Transverse colon (tissue), 4 donors: Measurements from ENCODE around the gene DPF3. TPM values are rescaled to one million over a fixed set of nuclear protein-coding genes. Genes with fewer than 3 reads are reported as not detected.

Experiments used
- DNase-seq: peaks from one replicate; pipeline ENCODE4 v3.0.0-alpha.2; 2019
- H3K27ac ChIP-seq, 4 donors: fragments of 200-600 bp; sonication (generic); 2 replicates each; pipeline ENCODE4 v1.5.1; 2016 to 2018; ENCODE audit warnings: inconsistent platforms in 4 of 4
- H3K27me3 ChIP-seq: fragments of 200-600 bp; sonication (generic); 2 replicates; pipeline ENCODE4 v1.5.1; 2017; ENCODE audit warnings: inconsistent platforms
- H3K36me3 ChIP-seq, 4 donors: fragments of 200-600 bp; sonication (generic); 2 replicates each; pipeline ENCODE4 v1.5.1; 2017 to 2019; ENCODE audit warnings: inconsistent platforms in 4 of 4
- H3K4me1 ChIP-seq, 4 donors: fragments of 200-600 bp; sonication (generic); 2 replicates each; pipeline ENCODE4 v1.5.1; 2017 to 2020; ENCODE audit warnings: inconsistent platforms in 4 of 4
- H3K4me3 ChIP-seq, 4 donors: fragments of 200-600 bp; sonication (generic); 1 replicate in 1 of 4; 2 replicates in 3 of 4; pipeline versions ENCODE4 v1.5.1 to v1.6.1; 2017 to 2019; ENCODE audit warnings: inconsistent platforms in 4 of 4
- H3K9me3 ChIP-seq, 2 donors: fragments of 200-600 bp; sonication (generic); 2 replicates each; pipeline ENCODE4 v1.5.1; 2017 to 2019; ENCODE audit warnings: inconsistent platforms in 2 of 2
- CTCF ChIP-seq, 5 experiments: fragments of 200-600 bp in 3 of 5; fragments of 450-650 bp in 2 of 5; sonication (generic) in 3 of 5; IDR thresholded peaks; 1 replicate in 2 of 5; 2 replicates in 3 of 5; pipeline ENCODE4 v1.5.1; 2016 to 2017; ENCODE audit warnings: antibody characterized with exemption in 5 of 5, inconsistent platforms in 3 of 5, mild to moderate bottlenecking in 2 of 5, moderate library complexity in 1 of 5
- EP300 ChIP-seq: sonication (generic); formaldehyde crosslinking; IDR thresholded peaks from one replicate; pipeline ENCODE4 v1.6.1; 2017; ENCODE audit warnings: antibody characterized with exemption, low read depth
- POLR2A ChIP-seq: fragments of 450-650 bp; IDR thresholded peaks from one replicate; pipeline ENCODE4 v1.6.1; 2016; ENCODE audit warnings: antibody characterized with exemption, mild to moderate bottlenecking, moderate library complexity
- POLR2AphosphoS5 ChIP-seq, 3 donors: sonication (generic); formaldehyde crosslinking; IDR thresholded peaks; one replicate each; pipeline ENCODE4 v1.6.1; 2016; ENCODE audit warnings: antibody characterized with exemption in 3 of 3
- WGBS, 2 donors: methylation state at CpG; one replicate each; pipeline ENCODE4 v1.1.5; 2018; ENCODE audit warnings: low coverage in 1 of 2; 5-methylcytosine and 5-hydroxymethylcytosine counted together
- in situ Hi-C, 4 donors: fragments of 200-750 bp; cut with MboI; loops; one replicate each; pipeline versions ENCODE4 v1.15.0 to v1.15.1; 2017; ENCODE audit warnings: low sequenced_read_pairs in 3 of 4, low pct_ligation_motif_present in 1 of 4, low pct_unique_long_range_greater_than_20kb in 1 of 4
- intact Hi-C: fragments of 100-400 bp; cut with DNase I; formaldehyde crosslinking; loops from one replicate; pipeline ENCODE4 v1.15.1; 2023; ENCODE audit warnings: low total_unique reads
- total RNA-seq, 4 donors: library from RNA; depleted of rRNA; stranded (reverse); fragments of >200 nt; gene quantifications; one replicate each; pipeline ENCODE4 v1.1.0, GENCODE V29; 2016

The DPF3 gene
- total RNA-seq, 4 donors from 2014 or later, result 7.1 to 23.5 (median 10.9) TPM

GRCh38 chr14:72613231-72613974, 280.5 kb downstream of the DPF3 start:
- H3K4me1 ChIP-seq, result peaks cover 0 to 11% (median 0%) of the 10 kb centered on the region in 4 donors
- WGBS, 2 donors, result 78 to 100% methylated on average over 3 to 13 of the region's 13 CpGs
- in situ Hi-C loops (no loop called here), intact Hi-C loops (no loop called here)
- no peak for TF ChIP-seq POLR2A
- no peak overlapping the region for H3K4me3 ChIP-seq
- H3K27ac ChIP-seq, result no peak overlapping the region
- no peaks in the 10 kb centered on the region for H3K9me3 ChIP-seq
- H3K27me3 ChIP-seq, result no peaks in the 10 kb centered on the region
- DNase-seq, result peak; percentile 31
- no peaks in the 10 kb centered on the region for H3K36me3 ChIP-seq

- no peaks in the 10 kb centered on the region for H3K27me3 ChIP-seq
- no peaks in the 10 kb centered on the region for H3K9me3 ChIP-seq
- TF ChIP-seq POLR2AphosphoS5 (IDR thresholded peaks at IDR 0.05) (no peak), EP300 (no peak), POLR2A (no peak), CTCF (IDR thresholded peaks at IDR 0.05) (no peak)
- peaks cover 0 to 11% (median 0%) of the 10 kb centered on the region in 4 donors for H3K4me1 ChIP-seq
- DNase-seq, result no peak
- in situ Hi-C loops, result no loop called here
- 92 to 96% methylated on average over 4 of the region's 4 CpGs for WGBS, 2 donors
- intact Hi-C loops, result no loop called here
- H3K4me3 ChIP-seq, result no peak overlapping the region
- no peak overlapping the region for H3K27ac ChIP-seq
- H3K36me3 ChIP-seq, result no peaks in the 10 kb centered on the region
Measured at GRCh38 chr14:72612041-72612440, 281.9 kb downstream of the DPF3 start.

- Histone ChIP-seq H3K4me1 (peaks cover 0 to 8% (median 0%) of the 10 kb centered on the region in 4 donors), H3K4me3 (no peak overlapping the region), H3K27ac (no peak overlapping the region), H3K9me3 (no peaks in the 10 kb centered on the region), H3K36me3 (no peaks in the 10 kb centered on the region), H3K27me3 (no peaks in the 10 kb centered on the region)
- DNase-seq, result no peak
- 95 to 100% methylated on average over 1 to 4 of the region's 4 CpGs for WGBS, 2 donors
- in situ Hi-C loops (no loop called here), intact Hi-C loops (no loop called here)
- no peak for TF ChIP-seq POLR2A
- no peak for TF ChIP-seq EP300
Measured at GRCh38 chr14:72611506-72611905, 282.4 kb downstream of the DPF3 start.

GRCh38 chr14:72610831-72611200, 283.1 kb downstream of the DPF3 start:
- no peak for DNase-seq
- Histone ChIP-seq H3K36me3 (no peaks in the 10 kb centered on the region), H3K4me3 (no peak overlapping the region), H3K27ac (no peak overlapping the region), H3K27me3 (no peaks in the 10 kb centered on the region), H3K9me3 (no peaks in the 10 kb centered on the region), H3K4me1 (peaks cover 0 to 5% (median 0%) of the 10 kb centered on the region in 4 donors)
- intact Hi-C loops, result no loop called here
- 88% methylated on average over 2 of the region's 2 CpGs; no CpG with 5 or more reads in 1 of the 2 donors for WGBS, 2 donors
- in situ Hi-C loops, result no loop called here
- no peak for TF ChIP-seq CTCF (IDR thresholded peaks at IDR 0.05)
- TF ChIP-seq POLR2AphosphoS5 (IDR thresholded peaks at IDR 0.05), result no peak
- TF ChIP-seq POLR2A, result no peak
- TF ChIP-seq EP300, result no peak

- Histone ChIP-seq H3K27me3 (no peaks in the 10 kb centered on the region), H3K9me3 (no peaks in the 10 kb centered on the region), H3K36me3 (no peaks in the 10 kb centered on the region), H3K4me1 (no peaks in the 10 kb centered on the region), H3K4me3 (no peak overlapping the region), H3K27ac (no peak overlapping the region)
- WGBS, 2 donors, result 43 to 87% methylated on average over 1 to 12 of the region's 12 CpGs
- intact Hi-C loops (no loop called here), in situ Hi-C loops (no loop called here)
- TF ChIP-seq POLR2AphosphoS5 (IDR thresholded peaks at IDR 0.05), result no peak
- no peak for TF ChIP-seq POLR2A
- TF ChIP-seq CTCF (IDR thresholded peaks at IDR 0.05), result no peak
- no peak for TF ChIP-seq EP300
- DNase-seq, result no peak
Measured at GRCh38 chr14:72610096-72610830, 283.6 kb downstream of the DPF3 start.
